Ishikawa (cell line): ENCODE results near the gene DOK7.

Experiments
- CEBPB ChIP-seq: IDR thresholded peaks from 2 replicates; pipeline ENCODE4 v1.6.1; 2012
- CREB1 ChIP-seq: IDR thresholded peaks from 2 replicates; pipeline ENCODE4 v1.6.1; 2012; ENCODE audit warnings: low read depth
- EGR1 ChIP-seq: IDR thresholded peaks from 2 replicates; pipeline ENCODE4 v1.6.1; 2012
- EP300 ChIP-seq: IDR thresholded peaks from 2 replicates; pipeline ENCODE4 v1.6.1; 2012; ENCODE audit warnings: borderline replicate concordance
- FOXM1 ChIP-seq: IDR thresholded peaks from 2 replicates; pipeline ENCODE4 v1.6.1; 2012; ENCODE audit warnings: low read depth, borderline replicate concordance
- NFIC ChIP-seq: IDR thresholded peaks from 2 replicates; pipeline ENCODE4 v1.6.1; 2012
- RAD21 ChIP-seq: IDR thresholded peaks from 2 replicates; pipeline ENCODE4 v1.6.1; 2012; ENCODE audit warnings: low read depth
- REST ChIP-seq: IDR thresholded peaks from 2 replicates; pipeline ENCODE4 v1.6.1; 2012; ENCODE audit warnings: low read depth, mild to moderate bottlenecking
- TAF1 ChIP-seq: IDR thresholded peaks from 2 replicates; pipeline ENCODE4 v1.6.1; 2012; ENCODE audit warnings: low read depth, mild to moderate bottlenecking
- TCF12 ChIP-seq: IDR thresholded peaks from 2 replicates; pipeline ENCODE4 v1.6.1; 2012; ENCODE audit warnings: low read depth
- YY1 ChIP-seq: IDR thresholded peaks from 2 replicates; pipeline ENCODE4 v1.6.1; 2012; ENCODE audit warnings: low read depth
- ZBTB7A ChIP-seq: IDR thresholded peaks from 2 replicates; pipeline ENCODE4 v1.6.1; 2012; ENCODE audit warnings: low read depth
- TF ChIP-seq, protein P1 (sequence below): IDR thresholded peaks from 2 replicates; pipeline ENCODE4 v1.6.1; 2012
- TF ChIP-seq, protein P2 (sequence below): IDR thresholded peaks from 2 replicates; pipeline ENCODE4 v1.6.1; 2012

DNA sequence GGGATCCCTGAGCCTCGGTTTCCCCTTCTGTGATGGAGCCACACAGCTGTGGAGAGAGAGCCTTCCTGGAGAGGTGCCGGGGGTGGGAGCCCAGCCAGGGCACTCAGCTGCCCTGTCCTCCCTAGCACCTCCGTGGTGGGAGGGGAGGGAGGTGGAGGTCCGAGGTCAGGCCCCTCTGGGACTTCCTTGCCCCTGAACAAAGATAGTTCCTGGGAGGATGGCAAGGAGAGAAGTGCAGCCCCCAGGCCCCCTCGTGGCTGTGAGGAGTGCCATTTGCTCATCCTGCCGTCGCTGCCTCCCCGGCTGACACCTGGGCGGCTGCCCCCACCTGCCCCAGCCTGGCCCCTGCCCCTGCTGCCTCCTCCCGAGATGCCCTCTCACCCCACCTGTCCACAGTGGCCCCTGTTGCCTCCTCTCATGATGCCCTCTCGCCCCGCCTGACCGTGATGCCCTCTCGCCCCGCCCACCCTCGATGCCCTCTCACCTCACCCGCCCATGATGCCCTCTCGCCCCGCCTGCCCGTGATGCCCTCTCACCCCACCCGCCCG lies 12.7 kb downstream of the DOK7 start:
- TF ChIP-seq NFIC: no peak
- TF ChIP-seq YY1: no peak
- TF ChIP-seq EP300: no peak
- no peak for TF ChIP-seq TCF12
- TF ChIP-seq REST: no peak
- TF ChIP-seq, protein P1, sequence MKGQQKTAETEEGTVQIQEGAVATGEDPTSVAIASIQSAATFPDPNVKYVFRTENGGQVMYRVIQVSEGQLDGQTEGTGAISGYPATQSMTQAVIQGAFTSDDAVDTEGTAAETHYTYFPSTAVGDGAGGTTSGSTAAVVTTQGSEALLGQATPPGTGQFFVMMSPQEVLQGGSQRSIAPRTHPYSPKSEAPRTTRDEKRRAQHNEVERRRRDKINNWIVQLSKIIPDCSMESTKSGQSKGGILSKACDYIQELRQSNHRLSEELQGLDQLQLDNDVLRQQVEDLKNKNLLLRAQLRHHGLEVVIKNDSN: no peak
- TF ChIP-seq EGR1: no peak
- no peak for TF ChIP-seq RAD21
- TF ChIP-seq, protein P2, sequence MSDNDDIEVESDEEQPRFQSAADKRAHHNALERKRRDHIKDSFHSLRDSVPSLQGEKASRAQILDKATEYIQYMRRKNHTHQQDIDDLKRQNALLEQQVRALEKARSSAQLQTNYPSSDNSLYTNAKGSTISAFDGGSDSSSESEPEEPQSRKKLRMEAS: no peak
- no peak for TF ChIP-seq CEBPB
- TF ChIP-seq CREB1: no peak
- TF ChIP-seq ZBTB7A: no peak
- TF ChIP-seq FOXM1: no peak
- no peak for TF ChIP-seq TAF1
